C4-2B (cell line): ENCODE measurements around the gene SLC25A21.

ENCODE experiments used
- H3K27ac ChIP-seq: fragments of 450-650 bp; 2 replicates; pipeline ENCODE4 v1.5.1; 2017
- ZFX ChIP-seq: fragments of 450-650 bp; IDR thresholded peaks from 2 replicates; pipeline ENCODE4 v1.6.1; 2017
- TF ChIP-seq, protein P1 (sequence below): fragments of 450-650 bp; conservative IDR thresholded peaks from 2 replicates; pipeline ENCODE4 v1.5.1; 2017; ENCODE audit warnings: mild to moderate bottlenecking

SLC25A21 gene

DNA sequence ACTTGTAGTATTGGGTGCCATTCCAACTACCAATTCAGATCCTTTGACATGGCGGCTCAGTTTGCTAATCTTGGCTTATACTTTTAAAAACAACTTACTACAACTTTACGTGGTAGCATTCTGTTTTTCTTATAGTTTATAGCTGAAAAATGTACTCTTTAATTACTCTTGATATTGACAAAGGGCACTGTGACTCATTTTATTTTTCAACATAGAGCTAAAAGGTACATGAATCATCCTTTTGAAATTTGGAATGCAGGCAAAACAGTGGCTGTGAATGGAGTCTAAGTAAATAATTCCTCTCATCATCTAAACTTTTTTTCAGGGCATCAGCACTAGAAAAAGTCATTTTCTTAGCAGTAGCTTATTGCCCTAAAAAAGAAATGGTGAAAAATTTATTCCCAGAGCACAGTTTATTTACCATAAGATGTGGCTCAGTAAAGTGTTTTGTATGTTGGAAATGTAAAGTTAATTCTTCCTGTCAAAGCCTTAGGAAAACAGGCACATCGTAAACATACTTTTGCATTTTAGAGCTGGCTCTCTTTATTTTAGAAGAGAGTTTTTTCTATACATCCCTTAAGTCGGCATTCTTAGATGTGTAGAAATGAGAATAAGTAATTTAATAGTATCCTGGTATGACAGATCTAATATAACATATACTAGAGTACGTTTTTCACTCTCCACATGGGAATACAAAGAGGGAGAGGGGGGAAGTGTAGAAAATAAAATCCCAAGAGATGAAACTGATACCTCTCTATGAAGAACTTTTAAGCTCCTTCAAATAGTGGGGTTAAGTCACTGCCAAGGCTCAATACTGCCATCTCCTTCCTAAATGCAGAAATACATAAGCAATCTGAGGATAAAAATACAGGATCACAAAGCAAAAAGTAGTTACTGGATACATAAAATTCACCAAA is 55.2 kb downstream of the SLC25A21 start:
- TF ChIP-seq ZFX, result no peak
- TF ChIP-seq, protein P1, sequence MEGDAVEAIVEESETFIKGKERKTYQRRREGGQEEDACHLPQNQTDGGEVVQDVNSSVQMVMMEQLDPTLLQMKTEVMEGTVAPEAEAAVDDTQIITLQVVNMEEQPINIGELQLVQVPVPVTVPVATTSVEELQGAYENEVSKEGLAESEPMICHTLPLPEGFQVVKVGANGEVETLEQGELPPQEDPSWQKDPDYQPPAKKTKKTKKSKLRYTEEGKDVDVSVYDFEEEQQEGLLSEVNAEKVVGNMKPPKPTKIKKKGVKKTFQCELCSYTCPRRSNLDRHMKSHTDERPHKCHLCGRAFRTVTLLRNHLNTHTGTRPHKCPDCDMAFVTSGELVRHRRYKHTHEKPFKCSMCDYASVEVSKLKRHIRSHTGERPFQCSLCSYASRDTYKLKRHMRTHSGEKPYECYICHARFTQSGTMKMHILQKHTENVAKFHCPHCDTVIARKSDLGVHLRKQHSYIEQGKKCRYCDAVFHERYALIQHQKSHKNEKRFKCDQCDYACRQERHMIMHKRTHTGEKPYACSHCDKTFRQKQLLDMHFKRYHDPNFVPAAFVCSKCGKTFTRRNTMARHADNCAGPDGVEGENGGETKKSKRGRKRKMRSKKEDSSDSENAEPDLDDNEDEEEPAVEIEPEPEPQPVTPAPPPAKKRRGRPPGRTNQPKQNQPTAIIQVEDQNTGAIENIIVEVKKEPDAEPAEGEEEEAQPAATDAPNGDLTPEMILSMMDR, result peak; percentile 55

DNA sequence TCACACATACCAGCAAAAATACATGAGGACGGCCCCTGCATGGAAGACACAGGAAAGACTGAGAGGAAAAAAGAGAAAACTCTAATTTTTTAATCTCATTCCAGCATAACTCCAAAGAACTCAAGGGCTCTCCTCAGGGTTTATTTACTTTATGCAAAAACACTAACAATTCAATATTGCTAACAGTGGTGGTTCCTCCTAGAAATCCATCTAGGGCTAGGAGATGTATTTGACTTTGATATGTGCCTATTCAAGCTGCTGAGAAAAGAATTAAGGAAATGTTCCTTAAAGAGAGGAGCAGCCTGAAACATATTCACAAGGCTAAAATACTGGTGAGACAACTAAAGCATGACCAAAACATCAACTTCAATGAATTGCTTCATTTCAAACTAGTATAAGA is 57.0 kb downstream of the SLC25A21 start:
- no peak for TF ChIP-seq ZFX
- TF ChIP-seq, protein P1, result no peak
- no peak overlapping the region for H3K27ac ChIP-seq

More for the DNA sequence above, 55.2 kb downstream of the SLC25A21 start:
- no peak overlapping the region for H3K27ac ChIP-seq

DNA sequence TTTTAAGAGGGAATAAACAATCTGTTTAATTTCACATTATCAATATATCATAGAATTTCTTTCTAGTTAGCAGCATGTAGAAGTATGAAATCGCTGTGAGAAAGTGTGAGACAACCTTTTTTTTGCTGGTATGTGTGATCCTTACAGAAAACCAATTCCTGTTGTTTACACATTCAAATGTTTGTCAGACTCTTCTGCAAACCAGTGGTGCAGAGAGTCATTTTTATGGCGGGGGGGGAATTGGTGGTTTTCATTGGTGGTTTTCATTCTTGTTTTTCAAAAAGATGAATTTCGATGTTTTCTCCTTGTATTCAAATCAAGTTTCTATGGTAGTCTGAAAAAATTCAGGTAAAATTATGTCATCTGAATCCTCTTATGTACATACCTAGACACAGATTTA is 57.8 kb downstream of the SLC25A21 start:
- no peak for TF ChIP-seq ZFX
- TF ChIP-seq, protein P1, result no peak
- no peak overlapping the region for H3K27ac ChIP-seq

DNA sequence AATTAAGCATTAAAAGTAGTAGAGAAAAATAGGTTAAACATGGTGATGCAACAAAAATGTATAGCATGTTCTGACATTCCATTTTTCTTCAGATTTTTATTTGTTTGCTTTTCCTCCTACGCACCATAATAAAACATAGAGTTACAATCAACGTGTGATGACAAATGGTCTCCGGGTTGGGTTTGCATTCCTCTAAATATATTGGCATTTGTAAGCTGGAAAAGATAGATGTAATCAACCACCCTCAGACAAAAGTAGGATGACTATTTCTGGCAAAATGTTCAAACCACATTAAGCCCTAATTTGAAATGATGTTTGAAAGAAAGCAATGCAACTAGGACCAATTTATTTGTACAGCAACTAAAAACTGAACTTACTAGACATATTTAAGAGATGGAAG is 58.4 kb downstream of the SLC25A21 start:
- no peak overlapping the region for H3K27ac ChIP-seq
- TF ChIP-seq, protein P1, result no peak
- TF ChIP-seq ZFX, result no peak

DNA sequence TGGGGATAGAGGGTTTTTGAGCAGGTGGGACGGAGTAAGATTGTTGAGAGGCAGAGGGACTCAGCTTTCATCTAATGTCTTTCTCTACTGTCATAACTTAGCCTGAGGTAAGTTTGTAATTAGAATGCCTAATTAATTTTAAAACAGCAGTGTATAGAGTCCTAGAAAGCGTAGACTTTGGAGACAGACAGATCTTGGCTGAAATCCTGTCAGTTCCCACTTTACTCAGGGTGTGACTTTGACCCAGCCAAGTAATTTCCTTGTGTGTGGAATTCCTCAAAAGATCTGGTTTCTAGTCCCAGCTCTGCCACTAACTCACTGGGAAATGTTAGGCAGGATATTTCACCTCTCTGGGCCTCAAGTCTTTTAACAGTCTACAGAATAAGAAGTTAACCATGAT is 74.3 kb downstream of the SLC25A21 start:
- no peak overlapping the region for H3K27ac ChIP-seq
- TF ChIP-seq, protein P1, result no peak
- TF ChIP-seq ZFX, result no peak

DNA sequence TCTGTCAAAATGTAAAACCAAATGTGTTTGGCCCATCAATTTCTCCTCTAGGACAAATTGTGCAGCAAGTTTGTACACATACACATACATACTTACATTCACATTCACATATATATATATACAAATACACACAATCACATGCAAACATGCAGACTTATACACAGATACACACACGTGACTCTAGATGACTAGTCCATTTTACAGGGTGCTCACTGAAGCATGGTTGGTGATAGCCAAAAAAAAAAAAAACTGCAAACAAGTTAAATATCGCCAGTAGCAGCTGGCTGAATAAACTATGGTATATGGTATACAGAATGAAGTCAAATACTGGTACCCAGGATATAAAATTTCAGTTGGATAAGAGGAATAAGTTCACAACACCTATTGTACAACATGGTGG is 77.9 kb downstream of the SLC25A21 start:
- no peak overlapping the region for H3K27ac ChIP-seq
- TF ChIP-seq ZFX, result no peak
- TF ChIP-seq, protein P1, result no peak

DNA sequence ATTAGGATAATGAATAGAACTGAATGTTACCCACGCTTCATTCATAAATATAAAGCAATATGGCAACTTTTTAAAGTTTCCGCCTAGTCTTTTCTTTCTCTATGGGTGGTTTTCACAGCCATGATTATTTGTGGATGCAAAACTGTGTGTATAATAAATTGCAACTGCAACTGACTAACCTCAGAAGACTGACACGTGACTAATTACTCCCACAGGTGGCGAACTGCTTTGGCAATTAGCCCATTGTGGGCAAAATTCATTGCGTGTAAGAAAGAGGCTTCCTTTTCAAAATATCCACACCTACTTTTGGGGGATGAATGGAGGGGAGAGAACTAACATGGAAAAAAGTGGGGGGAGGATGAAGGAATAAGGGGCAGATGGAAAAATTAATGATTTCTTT is 79.0 kb downstream of the SLC25A21 start:
- H3K27ac ChIP-seq, result no peak overlapping the region
- TF ChIP-seq, protein P1, result no peak
- TF ChIP-seq ZFX, result no peak
